ENCODE measurements around the gene VPS35L. TPM values are rescaled to one million over a fixed set of nuclear protein-coding genes. Genes with fewer than 3 reads are reported as not detected.

Gene VPS35L
- total and polyA plus RNA-seq, 2 of the 13 experiments (the other 11 are each of a cell fraction or from before 2014, with no cell fraction given), result 1.4 to 1.6 TPM

DNA sequence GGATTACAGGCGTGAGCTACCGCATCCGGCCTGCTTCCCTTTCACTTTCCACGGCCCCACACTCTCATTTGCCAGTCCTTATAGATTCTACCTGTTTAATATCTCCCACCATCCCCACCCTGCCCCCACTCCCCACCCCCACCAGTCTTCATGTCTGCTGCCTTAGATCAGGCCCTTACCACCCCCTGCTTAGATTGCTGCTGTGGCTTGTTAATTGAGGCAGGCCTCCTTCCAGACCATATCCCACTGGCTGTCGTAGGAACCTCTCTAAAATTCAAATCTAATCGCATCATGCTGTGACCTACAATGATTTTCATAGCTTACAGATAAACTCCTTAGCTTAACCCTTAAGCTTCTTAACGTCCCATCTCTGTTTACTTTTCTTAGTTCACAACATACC lies 167.5 kb downstream of the VPS35L start:
- Histone ChIP-seq H3K27ac (ENCODE audit: extremely low read length, insufficient read depth, low read length) (no peak overlapping the region), H3K27me3 (ENCODE audit: control insufficient read depth in 1 of 2, insufficient read depth in 2 of 2, low read length in 2 of 2) (no peaks in the 10 kb centered on the region; a peak in 1 of 5 replicates), H4K20me1 (ENCODE audit: insufficient read depth, low read length) (no peaks in the 10 kb centered on the region), H3K4me1 (ENCODE audit: insufficient read depth, low read length) (peaks cover 14% of the 10 kb centered on the region), H3K79me2 (ENCODE audit: insufficient read depth, low read length) (peaks cover 7% of the 10 kb centered on the region), H3K36me3 (replicated peaks in 1 of 2; ENCODE audit: control insufficient read depth in 1 of 2, insufficient read depth in 2 of 2, low read length in 2 of 2) (no peaks in the 10 kb centered on the region), H3K4me3 (replicated peaks in 1 of 3; ENCODE audit: insufficient read depth in 1 of 3, low read depth in 2 of 3, low read length in 3 of 3) (no peak overlapping the region), H3K4me2 (ENCODE audit: low read depth, low read length) (no peak overlapping the region), H3K9me3 (ENCODE audit: low read length) (no peaks in the 10 kb centered on the region), H3K9ac (ENCODE audit: insufficient read depth, low read depth, low read length) (no peak overlapping the region), H2AFZ (ENCODE audit: low read length) (no peak overlapping the region)
- BruUV-seq (replicated peaks), result no TSS peak
- no peak for ATAC-seq
- TF ChIP-seq, protein P1, sequence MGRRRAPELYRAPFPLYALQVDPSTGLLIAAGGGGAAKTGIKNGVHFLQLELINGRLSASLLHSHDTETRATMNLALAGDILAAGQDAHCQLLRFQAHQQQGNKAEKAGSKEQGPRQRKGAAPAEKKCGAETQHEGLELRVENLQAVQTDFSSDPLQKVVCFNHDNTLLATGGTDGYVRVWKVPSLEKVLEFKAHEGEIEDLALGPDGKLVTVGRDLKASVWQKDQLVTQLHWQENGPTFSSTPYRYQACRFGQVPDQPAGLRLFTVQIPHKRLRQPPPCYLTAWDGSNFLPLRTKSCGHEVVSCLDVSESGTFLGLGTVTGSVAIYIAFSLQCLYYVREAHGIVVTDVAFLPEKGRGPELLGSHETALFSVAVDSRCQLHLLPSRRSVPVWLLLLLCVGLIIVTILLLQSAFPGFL (CRISPR knock-in tag; IDR thresholded peaks at IDR 0.05), result no peak
- TF ChIP-seq ZNF34 (CRISPR knock-in tag; IDR thresholded peaks at IDR 0.05; ENCODE audit: borderline replicate concordance) (no peak), ZNF747 (CRISPR knock-in tag; IDR thresholded peaks at IDR 0.05; ENCODE audit: borderline replicate concordance) (no peak), PHB2 (IDR thresholded peaks at IDR 0.05; ENCODE audit: partially characterized antibody) (no peak)
- TF ChIP-seq, protein P2, sequence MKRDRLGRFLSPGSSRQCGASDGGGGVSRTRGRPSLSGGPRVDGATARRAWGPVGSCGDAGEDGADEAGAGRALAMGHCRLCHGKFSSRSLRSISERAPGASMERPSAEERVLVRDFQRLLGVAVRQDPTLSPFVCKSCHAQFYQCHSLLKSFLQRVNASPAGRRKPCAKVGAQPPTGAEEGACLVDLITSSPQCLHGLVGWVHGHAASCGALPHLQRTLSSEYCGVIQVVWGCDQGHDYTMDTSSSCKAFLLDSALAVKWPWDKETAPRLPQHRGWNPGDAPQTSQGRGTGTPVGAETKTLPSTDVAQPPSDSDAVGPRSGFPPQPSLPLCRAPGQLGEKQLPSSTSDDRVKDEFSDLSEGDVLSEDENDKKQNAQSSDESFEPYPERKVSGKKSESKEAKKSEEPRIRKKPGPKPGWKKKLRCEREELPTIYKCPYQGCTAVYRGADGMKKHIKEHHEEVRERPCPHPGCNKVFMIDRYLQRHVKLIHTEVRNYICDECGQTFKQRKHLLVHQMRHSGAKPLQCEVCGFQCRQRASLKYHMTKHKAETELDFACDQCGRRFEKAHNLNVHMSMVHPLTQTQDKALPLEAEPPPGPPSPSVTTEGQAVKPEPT (CRISPR knock-in tag; IDR thresholded peaks at IDR 0.05; ENCODE audit: low read depth), result no peak
- TF ChIP-seq, protein P3, sequence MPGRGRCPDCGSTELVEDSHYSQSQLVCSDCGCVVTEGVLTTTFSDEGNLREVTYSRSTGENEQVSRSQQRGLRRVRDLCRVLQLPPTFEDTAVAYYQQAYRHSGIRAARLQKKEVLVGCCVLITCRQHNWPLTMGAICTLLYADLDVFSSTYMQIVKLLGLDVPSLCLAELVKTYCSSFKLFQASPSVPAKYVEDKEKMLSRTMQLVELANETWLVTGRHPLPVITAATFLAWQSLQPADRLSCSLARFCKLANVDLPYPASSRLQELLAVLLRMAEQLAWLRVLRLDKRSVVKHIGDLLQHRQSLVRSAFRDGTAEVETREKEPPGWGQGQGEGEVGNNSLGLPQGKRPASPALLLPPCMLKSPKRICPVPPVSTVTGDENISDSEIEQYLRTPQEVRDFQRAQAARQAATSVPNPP (CRISPR knock-in tag; IDR thresholded peaks at IDR 0.05), result no peak
- TF ChIP-seq, protein P4, sequence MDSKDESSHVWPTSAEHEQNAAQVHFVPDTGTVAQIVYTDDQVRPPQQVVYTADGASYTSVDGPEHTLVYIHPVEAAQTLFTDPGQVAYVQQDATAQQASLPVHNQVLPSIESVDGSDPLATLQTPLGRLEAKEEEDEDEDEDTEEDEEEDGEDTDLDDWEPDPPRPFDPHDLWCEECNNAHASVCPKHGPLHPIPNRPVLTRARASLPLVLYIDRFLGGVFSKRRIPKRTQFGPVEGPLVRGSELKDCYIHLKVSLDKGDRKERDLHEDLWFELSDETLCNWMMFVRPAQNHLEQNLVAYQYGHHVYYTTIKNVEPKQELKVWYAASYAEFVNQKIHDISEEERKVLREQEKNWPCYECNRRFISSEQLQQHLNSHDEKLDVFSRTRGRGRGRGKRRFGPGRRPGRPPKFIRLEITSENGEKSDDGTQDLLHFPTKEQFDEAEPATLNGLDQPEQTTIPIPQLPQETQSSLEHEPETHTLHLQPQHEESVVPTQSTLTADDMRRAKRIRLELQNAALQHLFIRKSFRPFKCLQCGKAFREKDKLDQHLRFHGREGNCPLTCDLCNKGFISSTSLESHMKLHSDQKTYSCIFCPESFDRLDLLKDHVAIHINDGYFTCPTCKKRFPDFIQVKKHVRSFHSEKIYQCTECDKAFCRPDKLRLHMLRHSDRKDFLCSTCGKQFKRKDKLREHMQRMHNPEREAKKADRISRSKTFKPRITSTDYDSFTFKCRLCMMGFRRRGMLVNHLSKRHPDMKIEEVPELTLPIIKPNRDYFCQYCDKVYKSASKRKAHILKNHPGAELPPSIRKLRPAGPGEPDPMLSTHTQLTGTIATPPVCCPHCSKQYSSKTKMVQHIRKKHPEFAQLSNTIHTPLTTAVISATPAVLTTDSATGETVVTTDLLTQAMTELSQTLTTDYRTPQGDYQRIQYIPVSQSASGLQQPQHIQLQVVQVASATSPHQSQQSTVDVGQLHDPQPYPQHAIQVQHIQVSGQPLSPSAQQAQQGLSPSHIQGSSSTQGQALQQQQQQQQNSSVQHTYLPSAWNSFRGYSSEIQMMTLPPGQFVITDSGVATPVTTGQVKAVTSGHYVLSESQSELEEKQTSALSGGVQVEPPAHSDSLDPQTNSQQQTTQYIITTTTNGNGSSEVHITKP (CRISPR knock-in tag; IDR thresholded peaks at IDR 0.05; ENCODE audit: low read depth), result no peak
- TF ChIP-seq, protein P5, sequence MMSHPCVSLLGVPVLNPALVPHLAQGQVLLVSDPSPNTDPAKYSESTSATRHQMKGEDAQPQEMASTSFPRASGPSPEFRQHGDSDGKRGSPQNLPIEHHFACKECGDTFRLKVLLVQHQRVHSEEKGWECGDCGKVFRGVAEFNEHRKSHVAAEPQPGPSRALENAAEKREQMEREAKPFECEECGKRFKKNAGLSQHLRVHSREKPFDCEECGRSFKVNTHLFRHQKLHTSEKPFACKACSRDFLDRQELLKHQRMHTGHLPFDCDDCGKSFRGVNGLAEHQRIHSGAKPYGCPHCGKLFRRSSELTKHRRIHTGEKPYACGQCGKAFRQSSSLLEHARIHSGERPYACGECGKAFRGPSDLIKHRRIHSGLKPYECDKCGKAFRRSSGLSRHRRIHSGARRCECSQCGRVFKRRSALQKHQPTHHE (CRISPR knock-in tag; IDR thresholded peaks at IDR 0.05; ENCODE audit: borderline replicate concordance), result no peak
- in situ Hi-C loops (cut with HindIII; ENCODE audit: extremely low pct_ligation_motif_present, low pct_unique_long_range_greater_than_20kb) (no loop called here), intact Hi-C loops (cut with micrococcal nuclease; ENCODE audit: unreplicated experiment) (no loop called here)
- no peak for DNase-seq (ENCODE audit: low spot score)
- 91% methylated on average over 7 of the region's 7 CpGs for WGBS (ENCODE audit: low lambda C conversion rate)
- FAIRE-seq, result no peak
- CTCF ChIA-PET (ENCODE audit: low intra/inter-chr PET ratio, low total read pairs), result no interaction called here
- POLR2A ChIA-PET, result no interaction called here

Measured in HepG2 (cell line).